MG63 (cell line): Measurements from ENCODE around the gene GPC6. TPM values are rescaled to one million over a fixed set of nuclear protein-coding genes. Genes with fewer than 3 reads are reported as not detected.
"Not testable (repeated sequence)": the region's sequence is repeated elsewhere in the genome, so short reads cannot be mapped to it uniquely, and the experiment has no call there.

ENCODE experiments used
- DNase-seq: peaks from one replicate; pipeline ENCODE4 v3.0.0-alpha.2; 2020
- H3K27me3 ChIP-seq: fragments of 250-450 bp; sonication (Bioruptor Pico); 2 replicates; pipeline ENCODE4 v1.5.1; 2020; ENCODE audit warnings: mild to moderate bottlenecking, moderate library complexity
- H3K36me3 ChIP-seq: fragments of 250-450 bp; sonication (Bioruptor Pico); 2 replicates; pipeline ENCODE4 v1.5.1; 2020; ENCODE audit warnings: mild to moderate bottlenecking, moderate library complexity
- H3K4me3 ChIP-seq: fragments of 250-450 bp; sonication (Bioruptor Pico); 2 replicates; pipeline ENCODE4 v1.5.1; 2020; ENCODE audit warnings: mild to moderate bottlenecking, moderate library complexity
- H3K9me3 ChIP-seq: fragments of 250-450 bp; sonication (Bioruptor Pico); 2 replicates; pipeline ENCODE4 v1.5.1; 2020; ENCODE audit warnings: mild to moderate bottlenecking, moderate library complexity
- total RNA-seq: library from RNA; depleted of rRNA; stranded (reverse); fragments of >200 nt; shearing (Covaris generic); gene quantifications from 2 replicates; pipeline ENCODE4 v1.2.3, GENCODE V29; 2014; ENCODE audit warnings: low replicate concordance

Gene GPC6
- total RNA-seq, 1 experiment from 2014 or later: 4.1 TPM

DNA sequence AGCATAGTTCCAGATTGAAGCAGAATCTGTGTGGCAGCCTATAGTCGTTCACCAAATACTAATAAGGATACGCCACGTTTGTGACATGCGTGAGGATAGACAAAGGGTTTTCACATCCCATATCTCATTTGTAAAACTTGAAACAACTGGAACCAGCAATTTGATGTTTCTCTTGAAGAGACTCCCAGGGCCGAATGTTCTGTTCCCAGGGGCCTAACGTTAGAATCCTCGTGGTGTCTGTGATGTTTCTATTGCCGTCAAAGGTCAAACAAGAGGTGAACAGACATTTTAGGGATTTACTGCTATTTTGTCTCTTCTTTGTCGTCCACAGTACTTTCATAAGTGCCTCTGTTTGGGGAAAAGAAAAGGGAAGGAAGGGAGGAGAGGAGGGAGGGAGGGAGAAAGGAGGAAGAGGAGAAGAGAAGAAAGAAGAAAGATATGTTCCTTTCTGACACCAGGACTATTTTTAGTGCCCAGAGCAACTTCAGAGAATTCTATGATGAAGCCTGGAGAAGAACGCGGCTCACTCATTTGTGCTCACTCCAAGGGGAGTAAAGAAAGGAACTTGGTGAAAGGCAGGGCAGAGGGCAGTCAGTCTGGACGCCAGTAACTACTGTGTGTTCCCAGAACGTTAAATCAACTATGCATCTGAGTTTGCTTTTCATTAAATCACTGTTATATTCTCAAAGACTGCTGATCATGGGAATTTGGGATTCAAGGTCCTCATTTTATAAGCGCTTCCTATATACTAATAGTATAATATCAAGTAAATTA is 1098.3 kb downstream of the GPC6 start:
- Histone ChIP-seq H3K9me3 (no peaks in the 10 kb centered on the region), H3K4me3 (no peak overlapping the region), H3K27me3 (no peaks in the 10 kb centered on the region), H3K36me3 (no peaks in the 10 kb centered on the region)
- DNase-seq: no peak

DNA sequence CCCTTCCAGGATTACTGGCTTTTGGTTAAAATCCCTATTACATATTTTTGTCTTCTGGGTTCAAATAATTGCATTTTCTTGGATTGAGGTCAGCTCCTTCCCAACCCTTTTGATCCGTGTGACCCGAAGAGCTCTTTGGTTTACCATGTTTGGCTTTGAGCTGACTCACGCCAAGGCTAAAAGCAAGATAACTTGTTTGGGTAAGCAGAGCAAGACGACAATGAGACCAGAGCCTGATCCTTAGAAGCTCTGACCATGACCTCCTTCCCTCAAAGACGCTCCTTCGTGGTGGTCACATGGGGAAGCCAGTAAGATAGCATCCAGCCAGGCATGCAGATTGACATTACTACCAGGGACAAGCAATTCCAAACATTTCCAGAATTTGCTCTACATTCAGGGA is 1099.0 kb downstream of the GPC6 start:
- Histone ChIP-seq H3K36me3 (no peaks in the 10 kb centered on the region), H3K4me3 (no peak overlapping the region), H3K9me3 (no peaks in the 10 kb centered on the region), H3K27me3 (no peaks in the 10 kb centered on the region)
- DNase-seq: no peak

DNA sequence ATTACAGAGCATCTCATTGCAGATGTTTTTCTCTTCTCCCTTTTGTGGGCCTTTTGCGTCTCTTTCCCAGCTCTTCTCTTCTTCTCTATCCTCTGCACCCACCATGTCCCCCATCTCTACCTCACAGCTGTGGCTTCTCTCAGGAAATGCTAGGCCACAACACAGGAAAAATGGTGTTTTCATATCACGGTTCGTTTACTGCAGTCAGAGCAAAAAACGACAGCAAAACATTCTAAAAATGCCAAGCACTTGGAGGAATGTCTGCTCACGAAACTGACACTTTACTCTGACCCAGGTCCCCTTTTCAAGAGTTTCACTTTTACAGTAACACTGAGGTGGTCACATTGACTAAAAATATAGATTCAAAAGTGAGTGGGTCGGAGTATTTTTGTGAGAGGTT is 1100.7 kb downstream of the GPC6 start:
- Histone ChIP-seq H3K36me3 (no peaks in the 10 kb centered on the region), H3K4me3 (no peak overlapping the region), H3K27me3 (no peaks in the 10 kb centered on the region), H3K9me3 (no peaks in the 10 kb centered on the region)
- no peak for DNase-seq

DNA sequence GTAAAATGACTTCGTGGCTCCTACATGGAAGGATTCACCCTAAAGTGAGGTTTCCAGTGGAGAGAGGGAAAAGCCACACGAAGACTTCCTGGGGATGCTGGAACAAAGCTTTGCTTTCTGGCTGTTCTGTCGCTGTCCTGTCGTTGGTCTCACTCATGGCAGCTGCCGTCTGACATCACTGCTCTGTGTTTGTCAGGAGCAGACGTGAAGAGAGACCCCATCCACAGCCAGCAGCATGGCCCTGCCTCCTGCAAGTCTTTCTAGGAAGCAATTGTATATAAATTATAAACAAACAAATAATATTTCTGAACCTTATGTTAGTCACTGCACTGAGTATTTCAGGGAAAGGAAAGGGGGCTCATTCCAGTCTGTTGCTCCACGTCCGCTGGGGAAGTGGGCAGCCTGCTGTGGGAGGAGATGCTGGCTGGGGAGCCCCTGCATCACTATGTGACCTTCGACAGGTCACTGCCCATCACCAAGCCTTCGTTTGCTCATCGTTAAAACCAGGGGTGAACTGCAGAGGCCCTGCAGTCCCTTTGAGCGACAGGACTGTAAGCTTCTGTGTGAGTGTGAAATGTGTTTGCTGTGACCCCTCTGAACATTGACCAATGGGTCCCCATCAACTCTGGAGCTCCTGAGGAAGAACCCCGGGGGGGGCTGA is 1101.9 kb downstream of the GPC6 start:
- DNase-seq: no peak
- no peaks in the 10 kb centered on the region for H3K27me3 ChIP-seq
- H3K36me3 ChIP-seq: no peaks in the 10 kb centered on the region
- no peaks in the 10 kb centered on the region for H3K9me3 ChIP-seq
- no peak overlapping the region for H3K4me3 ChIP-seq

DNA sequence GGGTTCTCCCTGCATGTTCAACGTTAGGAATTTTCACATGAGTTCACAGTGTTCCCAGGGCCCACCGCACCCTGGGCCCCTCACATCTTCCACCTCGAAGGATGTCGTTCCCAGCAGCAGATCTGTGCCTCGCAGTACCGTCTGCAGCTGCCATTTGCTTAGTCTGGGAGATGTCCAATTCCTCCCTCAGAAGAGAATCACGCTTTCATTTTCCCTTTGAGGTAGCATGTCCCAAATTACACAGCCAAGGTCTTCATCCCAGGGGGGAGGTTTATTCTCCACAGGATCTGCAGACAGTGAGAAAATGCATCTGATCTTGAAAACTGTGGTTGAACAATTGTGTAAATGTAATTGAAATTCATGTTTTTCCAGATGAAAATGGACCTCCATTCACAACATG is 1102.7 kb downstream of the GPC6 start:
- Histone ChIP-seq H3K36me3 (no peaks in the 10 kb centered on the region), H3K4me3 (no peak overlapping the region), H3K9me3 (no peaks in the 10 kb centered on the region), H3K27me3 (no peaks in the 10 kb centered on the region)
- DNase-seq: no peak

DNA sequence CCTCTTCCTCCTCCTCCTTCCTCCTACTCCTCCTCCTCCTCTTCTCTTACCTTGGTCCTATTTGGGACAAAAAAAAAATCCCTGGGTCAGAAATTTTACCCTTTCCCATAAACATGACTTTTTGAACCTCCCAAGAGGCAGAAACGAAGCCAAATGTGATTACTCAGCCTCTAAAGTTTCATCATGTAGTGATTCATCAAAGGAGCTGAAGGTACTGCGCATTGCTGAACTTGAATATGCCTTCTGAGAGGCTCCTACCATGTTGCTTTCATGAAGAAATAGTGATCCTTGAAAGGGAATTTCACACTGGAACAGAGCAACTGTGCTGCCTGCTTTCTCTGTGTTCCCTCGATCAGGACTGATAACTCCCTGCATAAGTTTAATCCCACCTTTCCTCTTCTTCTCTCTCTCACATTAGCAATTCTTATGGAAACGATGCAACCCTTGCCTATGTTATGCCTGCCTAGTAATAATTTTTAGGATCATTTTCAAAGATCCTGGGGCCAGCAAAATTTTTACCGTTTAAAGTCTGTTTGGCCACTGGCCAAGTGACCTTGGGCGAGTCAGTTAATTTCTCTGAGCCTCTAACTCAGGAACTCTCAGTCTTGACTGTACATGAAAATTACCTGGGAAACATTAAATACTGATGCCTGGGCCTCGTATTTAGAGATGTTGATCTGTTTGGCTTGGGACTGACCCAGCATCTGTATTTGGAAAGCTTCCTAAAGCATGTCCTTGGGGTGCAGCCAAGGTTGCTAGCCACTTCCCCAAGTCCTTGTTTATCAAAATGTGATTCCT is 1103.3 kb downstream of the GPC6 start:
- H3K4me3 ChIP-seq: no peak overlapping the region

DNA sequence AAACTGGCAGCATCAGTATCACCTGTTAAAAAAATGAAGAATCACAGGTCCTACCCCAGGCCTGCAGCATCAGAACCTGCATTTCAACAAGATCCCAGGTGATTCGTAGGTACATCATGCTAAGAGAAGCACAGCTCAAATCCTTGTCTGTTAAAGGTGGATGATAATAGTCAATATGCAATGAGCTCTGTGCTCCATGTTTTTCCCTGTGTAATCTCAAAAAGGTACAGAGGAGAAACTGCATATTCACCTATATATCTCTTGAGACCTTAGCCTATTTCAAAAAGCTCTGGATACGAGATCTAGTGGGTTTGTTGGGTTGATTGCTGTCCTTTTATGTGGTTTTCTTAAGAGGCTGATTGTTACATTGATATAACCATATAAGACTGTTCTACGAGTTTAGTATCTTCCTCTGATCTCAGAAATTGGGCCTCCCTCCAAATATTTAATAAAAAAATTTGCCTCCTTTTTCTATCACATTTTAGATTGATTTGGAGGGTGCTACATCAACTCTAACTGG is 1104.0 kb downstream of the GPC6 start:
- H3K27me3 ChIP-seq: no peaks in the 10 kb centered on the region
- H3K4me3 ChIP-seq: no peak overlapping the region
- H3K36me3 ChIP-seq: no peaks in the 10 kb centered on the region
- no peak for DNase-seq
- H3K9me3 ChIP-seq: no peaks in the 10 kb centered on the region

More for the DNA sequence above, 1103.3 kb downstream of the GPC6 start:
- Histone ChIP-seq H3K27me3 (no peaks in the 10 kb centered on the region), H3K36me3 (no peaks in the 10 kb centered on the region), H3K9me3 (no peaks in the 10 kb centered on the region)
- peak; percentile 21 for DNase-seq

DNA sequence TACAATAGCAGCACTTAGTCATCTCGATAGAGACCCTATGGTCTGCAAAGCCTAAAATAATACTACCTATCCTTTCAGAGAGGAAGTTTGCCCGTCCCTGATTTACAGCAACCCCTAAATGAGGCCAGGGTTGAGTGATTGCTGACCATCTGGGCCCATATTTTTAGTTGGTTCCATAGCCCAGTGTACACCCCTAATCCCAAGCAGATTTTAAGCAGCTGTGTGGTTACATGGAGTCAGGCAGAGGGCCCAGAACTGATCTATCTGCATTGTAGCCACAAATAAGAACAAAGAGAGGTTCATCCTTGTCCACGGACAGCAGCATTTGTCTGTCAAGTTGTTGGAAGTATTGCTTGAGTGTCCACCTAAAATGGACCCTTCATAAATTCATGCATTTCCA is 1104.7 kb downstream of the GPC6 start:
- no peaks in the 10 kb centered on the region for H3K36me3 ChIP-seq
- H3K4me3 ChIP-seq: no peak overlapping the region
- DNase-seq: no peak
- no peaks in the 10 kb centered on the region for H3K27me3 ChIP-seq
- H3K9me3 ChIP-seq: no peaks in the 10 kb centered on the region

DNA sequence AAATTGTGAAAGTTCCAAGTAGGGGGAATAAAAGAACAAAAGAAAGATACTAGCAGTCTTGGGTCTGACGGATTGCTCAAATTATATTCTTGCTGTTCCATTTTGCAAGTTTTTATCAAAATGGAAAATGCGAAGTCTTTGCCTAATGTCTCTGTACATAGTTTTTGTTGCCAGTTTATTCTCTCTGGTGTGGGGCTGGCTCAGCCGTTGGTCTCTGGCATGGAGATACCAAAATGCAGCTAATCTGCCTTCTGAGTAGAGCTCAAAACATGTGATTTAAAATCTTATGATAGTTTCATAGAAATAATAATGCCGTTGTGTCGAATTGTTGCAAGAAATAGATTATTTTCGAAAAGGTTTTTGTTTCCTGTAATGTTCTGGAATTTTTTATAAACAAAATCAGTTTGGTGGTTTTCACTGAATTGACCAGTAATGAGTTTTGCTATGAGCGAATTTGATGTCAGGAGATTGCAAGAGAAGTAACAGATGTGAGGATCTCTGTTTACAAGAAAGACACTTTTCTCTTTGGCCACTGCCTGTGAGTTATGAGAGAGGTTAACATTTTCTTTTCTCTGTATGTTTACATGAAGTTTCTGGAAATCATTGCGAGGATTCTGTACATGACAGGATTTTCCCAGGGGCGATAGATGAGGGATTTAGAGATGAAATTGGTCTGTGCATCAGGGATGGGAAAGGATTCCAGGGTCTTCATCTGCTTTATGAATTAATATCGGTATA is 1105.9 kb downstream of the GPC6 start:
- no peaks in the 10 kb centered on the region for H3K36me3 ChIP-seq
- no peak overlapping the region for H3K4me3 ChIP-seq
- no peak for DNase-seq

DNA sequence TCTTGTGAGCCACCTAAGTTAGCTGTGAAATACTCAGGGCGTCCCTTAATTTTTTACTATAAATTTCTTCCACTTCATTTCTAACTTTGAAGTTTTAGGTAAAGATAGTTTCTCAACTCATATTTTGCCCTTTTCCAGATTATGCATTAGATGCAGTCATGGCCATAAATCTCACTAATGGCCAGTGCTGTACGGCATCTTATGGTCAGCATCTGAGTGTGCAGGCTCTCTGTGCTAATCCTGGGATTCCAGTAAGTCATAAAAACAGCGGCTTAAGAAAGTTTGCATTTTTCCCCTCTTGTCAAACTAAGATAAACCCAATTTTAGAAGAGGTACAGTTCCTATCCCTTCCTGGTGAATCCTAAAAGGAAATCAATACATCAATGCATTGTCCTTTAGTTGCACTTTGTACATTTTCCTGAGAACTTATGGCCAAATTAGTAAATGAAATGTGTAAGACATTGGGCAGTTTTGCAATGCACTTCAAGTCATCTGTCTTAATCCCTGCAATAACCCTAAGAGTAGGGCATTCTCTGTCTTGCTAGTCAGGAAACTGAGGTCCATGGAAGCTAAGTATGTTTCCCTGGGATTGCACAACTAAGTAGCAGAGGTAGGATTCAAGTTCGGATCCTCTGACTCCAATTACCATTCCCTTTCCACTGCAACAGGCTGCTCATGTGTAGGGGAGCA is 1106.7 kb downstream of the GPC6 start:
- Histone ChIP-seq H3K9me3 (no peaks in the 10 kb centered on the region), H3K36me3 (no peaks in the 10 kb centered on the region), H3K27me3 (no peaks in the 10 kb centered on the region), H3K4me3 (no peak overlapping the region)
- DNase-seq: no peak

More for the DNA sequence above, 1105.9 kb downstream of the GPC6 start:
- Histone ChIP-seq H3K9me3 (no peaks in the 10 kb centered on the region), H3K27me3 (no peaks in the 10 kb centered on the region)

DNA sequence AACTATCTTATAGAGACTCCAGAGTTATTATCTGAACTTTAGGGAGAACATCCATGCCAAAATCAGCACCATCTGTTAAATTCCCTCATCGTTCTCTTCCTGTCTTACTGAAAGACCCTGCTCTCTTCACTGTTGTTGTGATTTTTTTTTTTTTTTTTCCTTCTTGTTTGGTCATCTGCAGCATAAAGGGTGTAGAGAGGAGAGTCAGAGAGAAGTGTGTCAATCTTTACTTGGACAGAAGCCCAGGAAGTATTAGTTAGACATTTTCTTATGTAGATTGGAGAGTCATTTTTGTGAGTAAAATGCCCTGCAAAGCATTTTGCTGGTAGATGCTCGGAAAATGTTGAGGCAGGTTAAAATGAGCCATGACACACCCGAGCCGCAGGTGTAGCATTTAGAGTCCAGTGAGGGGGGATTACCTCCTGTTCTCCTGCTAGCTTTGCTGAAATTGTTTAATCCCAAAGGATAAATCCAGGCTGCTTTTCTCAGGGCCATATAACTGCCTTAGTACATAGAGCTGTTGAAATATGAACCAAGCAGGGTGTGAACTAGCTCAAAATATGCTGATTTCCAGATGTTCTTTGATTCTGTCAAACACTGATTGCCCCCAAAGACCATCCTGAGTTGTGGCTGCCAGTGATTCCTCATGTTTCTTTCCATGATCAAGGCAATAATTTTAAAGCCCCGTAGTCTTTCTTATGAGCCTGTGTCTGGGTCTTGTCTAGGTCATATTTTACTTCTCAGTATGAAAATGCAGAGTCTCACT is 1109.3 kb downstream of the GPC6 start:
- no peaks in the 10 kb centered on the region for H3K36me3 ChIP-seq
- H3K4me3 ChIP-seq: no peak overlapping the region
- no peaks in the 10 kb centered on the region for H3K27me3 ChIP-seq
- no peaks in the 10 kb centered on the region for H3K9me3 ChIP-seq
- DNase-seq: no peak

DNA sequence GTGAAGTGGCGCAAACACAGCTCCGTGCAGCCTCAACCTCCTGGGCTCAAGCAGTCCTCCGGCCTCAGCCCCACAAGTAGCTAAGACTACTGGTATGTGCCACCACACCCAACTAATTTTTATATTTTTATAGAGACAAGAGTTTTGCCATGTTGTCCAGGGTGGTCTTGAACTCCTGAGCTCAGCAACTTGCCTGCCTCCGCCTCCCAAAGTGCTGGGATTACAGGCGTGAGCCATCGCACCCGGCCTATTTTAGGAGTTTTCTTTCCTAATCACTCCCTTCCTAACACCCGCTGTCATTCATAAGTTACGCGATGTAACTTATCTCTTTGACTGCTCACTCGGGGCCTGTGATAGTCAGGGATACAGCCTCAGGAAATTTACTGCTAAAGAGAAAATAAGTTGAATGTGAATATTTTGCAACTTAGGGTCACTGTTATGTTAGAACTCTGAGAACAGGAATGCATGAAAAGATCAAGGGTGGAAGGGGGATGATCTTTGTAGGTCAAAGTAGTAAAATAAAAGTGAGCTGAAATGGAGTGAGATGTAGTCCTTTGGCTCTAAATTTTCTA is 1112.6 kb downstream of the GPC6 start:
- no peaks in the 10 kb centered on the region for H3K27me3 ChIP-seq
- H3K4me3 ChIP-seq: no peak overlapping the region
- H3K9me3 ChIP-seq: no peaks in the 10 kb centered on the region
- no peaks in the 10 kb centered on the region for H3K36me3 ChIP-seq
- no peak for DNase-seq

DNA sequence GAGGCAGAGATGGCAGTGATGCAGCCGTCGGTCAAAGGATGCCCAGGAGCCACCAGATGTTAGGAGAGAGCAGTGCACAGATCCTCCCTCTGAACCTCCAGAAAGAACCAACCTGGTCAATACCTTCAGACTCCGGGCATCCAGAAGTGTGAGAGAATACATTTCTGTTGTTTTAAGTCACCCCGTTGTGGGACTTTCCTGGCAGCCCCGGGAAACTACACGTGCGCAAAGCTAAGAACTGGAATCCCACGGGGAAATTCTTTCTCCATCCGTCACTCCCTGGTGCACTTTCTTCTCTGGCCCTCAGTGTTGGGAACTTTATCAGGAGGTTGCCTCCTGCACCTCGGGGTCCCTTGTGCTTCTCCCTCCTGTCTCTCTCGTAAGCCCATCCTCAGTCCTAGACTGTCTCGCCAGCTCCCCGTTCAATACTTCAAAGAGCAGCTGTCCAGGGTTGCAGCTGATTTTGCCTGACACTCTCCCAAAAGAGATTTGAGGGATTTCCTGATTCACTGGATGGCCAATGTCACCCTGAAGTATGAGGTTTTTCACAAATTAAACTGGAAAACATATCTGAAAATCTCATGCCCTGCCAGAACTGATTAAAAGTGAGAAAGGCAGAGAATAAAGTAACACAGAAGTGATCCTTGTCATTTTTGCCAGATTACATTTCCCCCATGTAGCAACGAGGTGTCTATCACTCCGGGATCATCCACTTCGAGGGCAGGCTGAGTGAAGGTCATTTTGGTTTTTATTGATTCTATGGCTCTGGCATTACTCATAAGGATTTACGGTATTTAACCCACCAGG is 1116.0 kb downstream of the GPC6 start:
- Histone ChIP-seq H3K36me3 (no peaks in the 10 kb centered on the region), H3K9me3 (no peaks in the 10 kb centered on the region), H3K4me3 (no peak overlapping the region), H3K27me3 (no peaks in the 10 kb centered on the region)
- DNase-seq: no peak

DNA sequence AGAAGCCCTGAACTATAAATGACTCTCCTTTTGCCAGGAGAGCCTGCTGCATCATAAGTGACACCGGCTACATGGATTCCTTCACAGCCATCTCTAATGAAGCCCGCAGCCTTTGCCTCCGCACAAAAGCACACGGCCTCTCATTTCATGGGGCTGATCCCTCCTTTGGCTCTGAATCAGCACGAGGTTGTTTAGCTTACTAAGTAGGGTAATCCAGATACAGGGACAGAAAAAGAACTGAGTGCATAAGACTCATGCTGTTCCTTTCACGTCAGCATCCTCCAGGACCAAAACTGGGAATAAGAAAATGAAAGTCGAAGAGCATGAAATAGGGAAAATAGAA is 1116.6 kb downstream of the GPC6 start:
- no peaks in the 10 kb centered on the region for H3K9me3 ChIP-seq
- DNase-seq: peak; percentile 13
- no peaks in the 10 kb centered on the region for H3K27me3 ChIP-seq
- no peaks in the 10 kb centered on the region for H3K36me3 ChIP-seq
- H3K4me3 ChIP-seq: no peak overlapping the region

DNA sequence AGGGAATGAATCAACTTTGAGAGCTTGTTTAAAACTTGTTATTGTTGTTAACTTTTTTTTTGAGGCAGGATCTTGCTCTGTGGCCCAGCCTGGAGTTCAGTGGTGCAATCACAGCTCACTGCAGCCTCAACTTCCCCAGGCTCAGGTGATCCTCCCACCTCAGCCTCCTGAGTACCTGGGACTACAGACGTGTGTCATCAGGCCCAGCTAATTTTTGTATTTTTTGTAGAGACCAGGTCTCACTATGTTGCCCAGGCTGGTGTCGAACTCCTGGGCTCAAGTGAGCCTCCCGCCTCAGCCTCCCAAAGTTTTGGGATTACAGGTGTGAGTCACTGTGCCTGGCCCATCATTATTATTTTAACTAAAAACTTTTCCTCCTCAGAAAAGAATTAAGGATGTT is 1117.1 kb downstream of the GPC6 start:
- H3K27me3 ChIP-seq, H3K4me3 ChIP-seq, H3K9me3 ChIP-seq, DNase-seq, H3K36me3 ChIP-seq: not testable (repeated sequence)
